Natural killer cell (primary cell): ENCODE results near the gene NTMT1. TPM values are rescaled to one million over a fixed set of nuclear protein-coding genes. Genes with fewer than 3 reads are reported as not detected.

Experiments
- ATAC-seq, 3 donors: fragments of 150-1000 bp in 2 of 3; fragments of 200-7000 bp in 1 of 3; cut with Tn5 transposase; 1 replicate in 1 of 3; 2 replicates in 2 of 3; pipeline ENCODE4 v1.10.0; 2021; ENCODE audit warnings: mild to moderate bottlenecking in 2 of 3, moderate library complexity in 2 of 3
- DNase-seq, 2 donors: peaks; one replicate each; pipeline versions ENCODE4 v3.0.0 to v3.0.0-alpha.2; 2013 to 2021; ENCODE audit warnings: mixed read lengths in 1 of 2
- H3K27ac ChIP-seq: one replicate; pipeline ENCODE4 v1.5.1; 2013; ENCODE audit warnings: mild to moderate bottlenecking, low read length
- H3K27me3 ChIP-seq: one replicate; pipeline ENCODE4 v1.6.1; 2013; ENCODE audit warnings: low read length; ENCODE audit not compliant: control insufficient read depth, insufficient read depth
- H3K36me3 ChIP-seq: one replicate; pipeline ENCODE4 v1.6.1; 2013; ENCODE audit warnings: low read length; ENCODE audit not compliant: control insufficient read depth, insufficient read depth
- H3K4me1 ChIP-seq: one replicate; pipeline ENCODE4 v1.6.1; 2013; ENCODE audit warnings: low read length; ENCODE audit not compliant: control insufficient read depth, insufficient read depth
- H3K4me3 ChIP-seq: one replicate; pipeline ENCODE4 v1.5.1; 2013; ENCODE audit warnings: low read length
- H3K9me3 ChIP-seq: one replicate; pipeline ENCODE4 v1.6.1; 2013; ENCODE audit warnings: low read length; ENCODE audit not compliant: control insufficient read depth, insufficient read depth
- H3K27ac Mint-ChIP-seq, 2 donors: one replicate each; pipeline ENCODE4 v1.8.0; 2022; ENCODE audit warnings: mild to moderate bottlenecking in 2 of 2, mixed read lengths in 2 of 2, moderate library complexity in 1 of 2
- H3K27me3 Mint-ChIP-seq, 2 donors: one replicate each; pipeline ENCODE4 v1.8.0; 2022; ENCODE audit warnings: low read depth in 2 of 2, mixed read lengths in 2 of 2
- H3K36me3 Mint-ChIP-seq: one replicate; pipeline ENCODE4 v1.8.0; 2022; ENCODE audit warnings: mixed read lengths
- H3K4me1 Mint-ChIP-seq, 2 donors: one replicate each; pipeline ENCODE4 v1.8.0; 2022; ENCODE audit warnings: mixed read lengths in 2 of 2
- H3K4me3 Mint-ChIP-seq: one replicate; pipeline ENCODE4 v1.8.0; 2022; ENCODE audit warnings: mild to moderate bottlenecking, moderate library complexity, mixed read lengths
- H3K9me3 Mint-ChIP-seq, 2 donors: one replicate each; pipeline ENCODE4 v1.8.0; 2022; ENCODE audit warnings: mixed read lengths in 2 of 2
- WGBS: methylation state at CpG from one replicate; pipeline ENCODE4 v1.1.7; 2013; ENCODE audit warnings: missing lambda C conversion rate; ENCODE audit not compliant: insufficient coverage; 5-methylcytosine and 5-hydroxymethylcytosine counted together
- intact Hi-C: fragments of 100-400 bp; cut with micrococcal nuclease; formaldehyde crosslinking; loops from one replicate; pipeline ENCODE4 v1.14.2; 2022
- total RNA-seq, 4 donors: library from RNA; stranded (reverse); fragments of 120-200 nt in 1 of 4; gene quantifications; one replicate each; pipeline versions ENCODE4 v1.2.3 to v1.2.4, GENCODE V29; 2013 to 2022
- TF ChIP-seq, protein P1 (sequence below): fragments of 200-600 bp; IDR thresholded peaks from one replicate; pipeline ENCODE4 v1.8.0; 2022; ENCODE audit warnings: antibody characterized with exemption

The NTMT1 gene
- total RNA-seq, 3 donors from 2014 or later (not counting 1 experiment from before 2014, with no cell fraction given), result 17.1 to 23.5 (median 17.1) TPM

DNA sequence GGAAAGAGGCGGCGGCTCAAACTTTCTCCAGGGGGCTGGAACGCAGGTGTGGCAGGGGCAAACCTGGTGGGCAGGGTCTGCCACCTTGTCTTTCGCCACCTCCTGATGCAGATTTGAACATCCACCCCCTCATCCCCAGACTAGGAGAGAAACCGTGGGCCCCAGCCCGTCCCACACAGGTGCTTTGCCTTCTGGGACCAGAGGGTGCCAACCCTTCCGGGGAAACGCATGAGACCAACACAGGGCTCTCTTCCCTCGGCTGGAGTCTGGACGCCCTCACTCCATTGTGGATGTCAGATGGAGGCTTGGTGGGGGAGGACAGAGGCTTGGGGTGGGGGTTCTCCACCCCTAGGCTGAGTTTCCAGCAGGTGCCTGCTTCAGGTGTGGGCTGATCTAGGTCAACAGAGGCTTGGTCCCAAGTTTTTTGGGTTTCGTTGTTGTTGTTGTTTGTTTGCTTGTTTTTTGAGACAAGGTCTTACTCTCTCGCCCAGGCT, 14.6 kb upstream of the NTMT1 start:
- no peak overlapping the region for H3K4me3 ChIP-seq
- TF ChIP-seq, protein P1, sequence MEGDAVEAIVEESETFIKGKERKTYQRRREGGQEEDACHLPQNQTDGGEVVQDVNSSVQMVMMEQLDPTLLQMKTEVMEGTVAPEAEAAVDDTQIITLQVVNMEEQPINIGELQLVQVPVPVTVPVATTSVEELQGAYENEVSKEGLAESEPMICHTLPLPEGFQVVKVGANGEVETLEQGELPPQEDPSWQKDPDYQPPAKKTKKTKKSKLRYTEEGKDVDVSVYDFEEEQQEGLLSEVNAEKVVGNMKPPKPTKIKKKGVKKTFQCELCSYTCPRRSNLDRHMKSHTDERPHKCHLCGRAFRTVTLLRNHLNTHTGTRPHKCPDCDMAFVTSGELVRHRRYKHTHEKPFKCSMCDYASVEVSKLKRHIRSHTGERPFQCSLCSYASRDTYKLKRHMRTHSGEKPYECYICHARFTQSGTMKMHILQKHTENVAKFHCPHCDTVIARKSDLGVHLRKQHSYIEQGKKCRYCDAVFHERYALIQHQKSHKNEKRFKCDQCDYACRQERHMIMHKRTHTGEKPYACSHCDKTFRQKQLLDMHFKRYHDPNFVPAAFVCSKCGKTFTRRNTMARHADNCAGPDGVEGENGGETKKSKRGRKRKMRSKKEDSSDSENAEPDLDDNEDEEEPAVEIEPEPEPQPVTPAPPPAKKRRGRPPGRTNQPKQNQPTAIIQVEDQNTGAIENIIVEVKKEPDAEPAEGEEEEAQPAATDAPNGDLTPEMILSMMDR, result no peak
- peaks cover 43% of the 10 kb centered on the region for H3K4me1 ChIP-seq
- intact Hi-C loops, result loop anchor here (2.0 kb wide), 2 partner anchors 199 to 481 kb away; no protein-coding TSS in a partner anchor
- Mint-ChIP-seq H3K9me3 (no peaks in the 10 kb centered on the region), H3K27me3 (peaks cover 0 to 3% of the 10 kb centered on the region in 2 donors), H3K4me1 (peaks cover 28 to 41% of the 10 kb centered on the region in 2 donors), H3K36me3 (no peaks in the 10 kb centered on the region), H3K27ac (peak overlapping the region in 1 of 2 donors; percentile 96), H3K4me3 (peak overlapping the region; percentile 9)
- no peaks in the 10 kb centered on the region for H3K36me3 ChIP-seq
- 31% methylated on average over 12 of the region's 12 CpGs for WGBS
- ATAC-seq (no peak), DNase-seq (no peak)
- no peak overlapping the region for H3K27ac ChIP-seq
- H3K9me3 ChIP-seq, result no peaks in the 10 kb centered on the region
- no peaks in the 10 kb centered on the region for H3K27me3 ChIP-seq

DNA sequence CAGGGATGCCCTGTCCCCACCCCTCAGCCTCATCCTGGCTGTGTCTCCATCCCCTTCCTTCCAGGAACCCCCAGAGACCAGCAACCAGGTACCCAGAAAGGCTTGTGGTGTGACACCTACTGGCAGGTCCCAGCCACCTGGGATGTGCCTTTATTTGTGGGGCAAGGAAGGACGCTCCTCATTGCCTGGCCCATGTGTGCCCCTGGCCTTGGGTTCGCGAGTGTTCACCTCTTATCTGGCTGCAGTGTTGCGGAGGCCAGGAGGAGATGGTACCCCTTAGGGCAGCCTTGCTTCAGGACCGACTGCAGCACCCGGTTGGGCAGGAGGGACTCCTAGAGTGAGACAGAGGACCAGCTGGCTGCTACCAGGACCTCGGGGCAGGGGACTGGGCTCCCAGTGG, 13.8 kb upstream of the NTMT1 start:
- DNase-seq, result no peak
- Mint-ChIP-seq H3K9me3 (no peaks in the 10 kb centered on the region), H3K4me3 (no peak overlapping the region), H3K27me3 (peaks cover 0 to 3% of the 10 kb centered on the region in 2 donors), H3K36me3 (no peaks in the 10 kb centered on the region), H3K27ac (no peak overlapping the region), H3K4me1 (peaks cover 24 to 35% of the 10 kb centered on the region in 2 donors)
- WGBS, result 87% methylated on average over 7 of the region's 7 CpGs
- peaks cover 38% of the 10 kb centered on the region for H3K4me1 ChIP-seq
- ATAC-seq, result no peak
- no peak overlapping the region for H3K27ac ChIP-seq
- H3K4me3 ChIP-seq, result no peak overlapping the region
- H3K36me3 ChIP-seq, result no peaks in the 10 kb centered on the region
- TF ChIP-seq, protein P1, result no peak
- no peaks in the 10 kb centered on the region for H3K9me3 ChIP-seq
- no peaks in the 10 kb centered on the region for H3K27me3 ChIP-seq
- intact Hi-C loops, result no loop called here

DNA sequence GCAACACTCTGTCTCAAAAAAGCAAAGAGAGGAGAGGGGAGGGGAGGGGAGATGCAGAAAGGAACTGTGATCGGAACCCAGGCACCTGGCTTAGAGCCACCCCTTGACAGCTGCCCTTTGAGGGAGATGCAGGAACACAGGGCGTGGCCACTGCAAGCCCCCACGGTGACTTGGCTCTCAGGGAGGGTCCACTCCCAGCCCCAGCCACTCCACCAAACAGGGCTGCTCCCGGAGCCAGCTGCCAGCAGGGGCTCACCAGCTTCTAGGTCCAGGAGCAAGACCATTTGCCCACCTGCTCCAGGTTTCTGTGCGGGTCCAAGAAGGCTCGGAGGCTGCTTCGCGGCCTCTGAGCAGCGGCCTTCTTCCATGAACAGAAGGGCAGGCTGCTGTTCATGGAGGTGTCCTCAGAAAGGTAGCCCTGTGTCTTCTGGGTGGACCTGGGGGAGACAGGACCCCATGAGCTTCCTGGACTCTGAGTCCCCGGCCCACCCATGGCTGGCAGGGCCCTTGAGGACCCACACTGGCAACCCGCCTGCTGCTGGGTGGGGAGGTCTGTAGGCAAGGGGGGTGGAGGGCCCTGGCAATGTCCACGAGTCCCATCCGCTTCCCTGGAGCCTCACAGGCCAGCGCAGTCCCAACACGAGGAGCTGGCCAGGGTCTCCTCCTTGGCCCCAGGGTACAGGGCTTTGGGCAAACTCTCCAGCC, 13.0 kb upstream of the NTMT1 start:
- peaks cover 17 to 27% of the 10 kb centered on the region in 2 donors for H3K4me1 Mint-ChIP-seq
- H3K9me3 ChIP-seq, result no peaks in the 10 kb centered on the region
- H3K27me3 ChIP-seq, result no peaks in the 10 kb centered on the region
- DNase-seq, result no peak
- H3K27ac ChIP-seq, result no peak overlapping the region
- peaks cover 0 to 3% of the 10 kb centered on the region in 2 donors for H3K27me3 Mint-ChIP-seq
- H3K9me3 Mint-ChIP-seq, result no peaks in the 10 kb centered on the region
- intact Hi-C loops, result no loop called here
- no peak overlapping the region for H3K27ac Mint-ChIP-seq
- H3K4me3 Mint-ChIP-seq, result no peak overlapping the region
- H3K4me3 ChIP-seq, result no peak overlapping the region
- peaks cover 30% of the 10 kb centered on the region for H3K4me1 ChIP-seq
- ATAC-seq, result no peak
- H3K36me3 Mint-ChIP-seq, result no peaks in the 10 kb centered on the region
- TF ChIP-seq, protein P1, result no peak
- no peaks in the 10 kb centered on the region for H3K36me3 ChIP-seq
- 82% methylated on average over 15 of the region's 15 CpGs for WGBS
